ENCODE results near the gene C11orf24. TPM values are rescaled to one million over a fixed set of nuclear protein-coding genes. Genes with fewer than 3 reads are reported as not detected.
"Not testable (repeated sequence)": the region's sequence is repeated elsewhere in the genome, so short reads cannot be mapped to it uniquely, and the experiment has no call there.

The C11orf24 gene
- polyA plus RNA-seq, 1 donor, result 24.7 TPM

DNA sequence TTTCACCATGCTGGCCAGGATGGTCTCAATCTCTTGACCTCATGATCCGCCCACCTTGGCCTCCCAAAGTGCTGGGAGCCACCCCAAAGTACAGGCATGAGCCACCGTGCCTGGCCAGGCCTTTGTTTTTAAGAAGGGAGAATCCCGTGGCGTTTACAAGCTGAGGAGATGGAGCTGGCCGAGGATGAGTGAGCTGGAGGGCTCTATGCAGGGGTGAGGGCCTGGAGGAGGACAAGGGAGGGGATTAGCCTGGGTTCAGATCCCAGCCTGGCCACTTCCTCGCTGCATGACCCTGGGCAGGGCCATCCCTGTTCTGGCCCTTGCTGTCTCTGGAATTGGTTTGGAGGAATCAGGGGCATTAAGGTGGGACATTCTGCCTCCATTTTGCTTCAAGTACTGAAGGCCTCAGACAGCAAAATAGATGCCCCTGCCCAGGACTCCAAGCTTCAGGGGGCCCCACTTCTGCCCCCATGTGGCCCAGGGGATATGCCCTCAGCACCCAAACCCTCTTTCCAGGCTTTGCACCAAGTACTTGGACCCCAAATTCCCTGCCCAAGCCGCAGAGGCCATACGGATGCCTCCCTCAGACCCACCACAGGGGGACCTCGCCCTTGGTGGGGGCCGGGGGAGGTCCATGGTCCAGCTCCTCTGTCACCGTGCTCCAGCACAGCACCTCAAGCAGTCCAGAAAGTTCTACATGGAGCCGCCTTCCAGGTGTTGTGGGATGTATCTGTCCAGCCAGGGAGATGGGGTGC lies 28.5 kb upstream of the C11orf24 start:
- DNase-seq, result no peak

- not testable (repeated sequence) for DNase-seq
Measured at GRCh38 chr11:68299517-68299879, 27.7 kb upstream of the C11orf24 start.

GRCh38 chr11:68298659-68299516 lies 27.1 kb upstream of the C11orf24 start:
- DNase-seq, result no peak

DNA sequence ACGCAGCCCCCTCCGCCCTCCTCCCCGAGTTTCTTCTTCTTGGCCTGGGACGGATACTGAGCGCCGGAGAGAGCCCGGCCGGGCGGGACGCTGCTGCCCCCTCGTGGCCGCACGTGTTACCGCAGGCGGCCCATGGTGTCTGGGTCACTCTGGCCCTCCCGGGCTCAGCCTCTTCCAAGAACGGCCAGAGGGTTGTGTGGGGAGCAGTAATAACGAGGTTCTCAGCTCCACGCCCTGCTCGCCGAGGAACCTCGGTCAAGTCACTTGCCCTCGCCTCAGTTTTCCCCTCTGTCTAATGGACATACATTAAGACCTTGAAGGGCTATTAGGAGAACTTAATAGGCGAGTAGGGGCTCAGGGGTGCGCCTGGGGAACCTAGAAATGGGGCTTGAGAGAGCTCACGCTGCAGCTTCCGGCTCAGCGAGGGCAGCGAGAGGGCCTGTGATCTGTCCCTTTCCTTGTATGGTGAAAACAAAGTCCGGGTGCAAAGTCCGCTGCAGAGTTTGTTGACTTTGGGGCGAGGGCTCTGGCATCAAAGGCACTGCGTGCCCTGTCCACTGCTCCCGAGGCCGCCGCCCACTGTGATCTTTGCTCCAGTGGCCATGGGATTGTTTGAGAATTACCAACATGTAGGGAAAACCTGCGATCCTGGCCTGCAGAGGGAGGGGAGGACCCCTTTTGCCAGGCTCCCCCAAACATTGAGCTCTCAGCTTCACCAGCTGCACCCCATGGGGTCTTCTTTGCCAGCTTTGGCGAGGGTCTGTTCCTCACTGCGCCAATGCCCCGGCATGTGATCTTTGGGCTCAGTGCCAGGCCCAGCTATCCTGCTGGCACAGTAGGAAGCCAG lies 26.3 kb upstream of the C11orf24 start:
- DNase-seq, result peak; percentile 67

DNA sequence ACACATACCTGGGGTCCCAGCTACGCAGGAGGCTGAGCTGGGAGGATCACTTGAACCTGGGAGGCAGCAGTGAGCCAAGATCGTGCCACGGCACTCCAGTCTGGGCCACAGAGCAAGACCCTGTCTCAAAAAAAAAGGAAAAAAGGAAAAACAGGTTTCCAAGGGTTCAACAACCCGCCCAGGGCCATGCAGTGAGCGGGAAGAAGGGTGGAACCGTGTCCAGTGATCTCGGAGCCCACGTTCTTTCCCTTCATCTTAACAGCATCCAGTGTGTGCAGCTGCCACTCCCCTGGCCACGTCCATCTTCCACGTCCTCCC lies 25.7 kb upstream of the C11orf24 start:
- DNase-seq, result no peak

DNA sequence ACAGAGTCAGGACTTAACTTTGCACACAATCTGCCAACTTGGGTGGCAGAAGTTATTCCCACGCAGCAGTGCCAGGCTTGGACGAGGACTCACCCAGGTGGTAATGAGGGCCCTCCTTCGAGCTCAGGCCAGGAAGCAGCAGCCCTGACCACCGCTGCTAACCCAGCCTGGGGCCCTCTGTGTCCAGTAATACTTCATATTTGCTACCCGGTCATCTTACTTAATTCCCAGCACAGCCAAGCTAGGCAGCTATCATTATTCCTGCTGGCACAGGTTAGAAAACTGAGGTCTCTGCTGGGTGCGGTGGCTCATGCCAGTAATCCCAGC lies 25.2 kb upstream of the C11orf24 start:
- DNase-seq, result no peak

- no peak for DNase-seq
Measured at GRCh38 chr11:68296344-68297051, 24.7 kb upstream of the C11orf24 start.

DNA sequence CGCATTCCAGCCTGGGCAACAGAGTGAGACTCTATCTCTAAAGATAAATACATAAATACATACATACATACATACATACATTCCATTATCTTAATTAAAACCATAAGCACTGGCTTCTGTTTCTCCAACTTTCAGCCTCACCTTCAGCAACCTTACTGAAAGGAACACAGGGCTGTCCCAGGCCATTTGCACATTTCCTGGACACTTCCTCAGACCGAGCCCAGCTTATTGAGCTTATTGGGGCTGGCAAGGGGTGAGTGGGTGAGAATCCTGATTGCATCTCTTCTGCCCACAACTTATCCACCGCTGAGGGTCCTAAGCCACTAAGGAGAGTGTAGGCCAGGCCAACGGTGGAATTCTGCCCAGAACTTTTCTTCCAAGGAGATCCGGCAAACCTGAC lies 24.2 kb upstream of the C11orf24 start:
- no peak for DNase-seq

GRCh38 chr11:68295271-68295670 lies 23.5 kb upstream of the C11orf24 start:
- DNase-seq, result no peak

GRCh38 chr11:68293708-68294107 lies 21.9 kb upstream of the C11orf24 start:
- DNase-seq, result no peak

- no peak for DNase-seq
Measured at GRCh38 chr11:68289456-68289855, 17.7 kb upstream of the C11orf24 start.

DNA sequence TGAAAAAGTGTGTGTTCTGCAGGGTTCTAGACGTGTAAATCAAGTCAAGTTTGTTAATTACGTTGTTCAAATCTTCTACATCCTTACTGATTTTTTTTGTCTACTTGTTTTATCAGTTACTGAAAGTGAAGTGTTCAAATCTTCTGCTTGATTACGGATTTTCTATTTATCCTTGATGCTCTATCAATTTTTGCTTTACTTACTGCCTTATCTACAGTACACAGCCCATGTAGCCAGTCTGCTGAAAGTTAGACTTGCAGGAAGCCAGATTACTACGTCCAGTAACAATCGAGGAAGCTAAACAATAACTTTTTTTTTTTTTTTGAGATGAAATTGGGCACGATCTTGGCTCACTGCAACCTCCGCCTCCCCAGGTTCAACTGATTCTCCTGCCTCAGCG lies 15.6 kb upstream of the C11orf24 start:
- no peak for DNase-seq

DNA sequence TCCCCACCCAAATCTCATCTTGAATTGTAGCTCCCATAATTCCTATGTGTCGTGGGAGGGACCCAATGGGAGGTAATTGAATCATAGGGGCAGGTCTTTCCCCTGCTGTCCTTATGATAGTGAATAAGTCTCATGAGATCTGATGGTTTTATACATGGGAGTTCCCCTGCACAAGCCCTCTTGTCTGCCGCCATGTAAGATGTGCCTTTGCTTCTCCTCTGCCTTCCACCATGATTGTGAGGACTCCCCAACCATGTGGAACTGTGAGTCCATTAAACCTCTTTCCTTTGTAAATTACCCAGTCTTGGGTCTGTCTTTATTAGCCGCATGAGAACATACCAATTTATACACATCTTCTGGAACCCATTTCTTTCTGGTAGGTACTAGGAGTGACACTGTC lies 12.8 kb upstream of the C11orf24 start:
- DNase-seq, result not testable (repeated sequence)

GRCh38 chr11:68282861-68283230 lies 11.1 kb upstream of the C11orf24 start:
- no peak for DNase-seq

- no peak for DNase-seq
Measured at GRCh38 chr11:68282141-68282860, 10.5 kb upstream of the C11orf24 start.

GRCh38 chr11:68279676-68280075 lies 7.9 kb upstream of the C11orf24 start:
- DNase-seq, result no peak

GRCh38 chr11:68276861-68277260 lies 5.1 kb upstream of the C11orf24 start:
- no peak for DNase-seq

GRCh38 chr11:68275721-68276507 lies 4.1 kb upstream of the C11orf24 start:
- DNase-seq, result no peak

- DNase-seq, result no peak
Measured at GRCh38 chr11:68274306-68274705, 2.5 kb upstream of the C11orf24 start.

- no peak for DNase-seq
Measured at GRCh38 chr11:68273026-68273738, 1.4 kb upstream of the C11orf24 start.
